H9 (cell line): ENCODE data around the gene MTARC2. TPM values are rescaled to one million over a fixed set of nuclear protein-coding genes. Genes with fewer than 3 reads are reported as not detected.

Experiments used
- DNase-seq: peaks from one replicate; pipeline ENCODE4 v3.0.0-alpha.2; 2017
- H2AFZ ChIP-seq: one replicate; pipeline ENCODE4 v1.6.1; 2013; ENCODE audit warnings: mild to moderate bottlenecking, low read length, control low read depth, moderate library complexity
- H2AK5ac ChIP-seq: 2 replicates; pipeline ENCODE4 v1.6.1; 2013; ENCODE audit warnings: low read length, control low read depth, mixed read lengths; ENCODE audit not compliant: insufficient read length
- H2BK120ac ChIP-seq: one replicate; pipeline ENCODE4 v1.6.1; 2013; ENCODE audit warnings: low read depth, mild to moderate bottlenecking, low read length, control low read depth, inconsistent platforms; ENCODE audit not compliant: poor library complexity, severe bottlenecking
- H2BK12ac ChIP-seq: 2 replicates; pipeline ENCODE4 v1.6.1; 2013; ENCODE audit warnings: low read length, control low read depth, mixed read lengths, low read depth; ENCODE audit not compliant: insufficient read length
- H2BK15ac ChIP-seq: 2 replicates; pipeline ENCODE4 v1.6.1; 2013; ENCODE audit warnings: low read depth, low read length, control low read depth
- H2BK20ac ChIP-seq: one replicate; pipeline ENCODE4 v1.6.1; 2013; ENCODE audit warnings: low read depth, mild to moderate bottlenecking, low read length, control low read depth, inconsistent platforms; ENCODE audit not compliant: poor library complexity, severe bottlenecking
- H2BK5ac ChIP-seq: 2 replicates; pipeline ENCODE4 v1.6.1; 2013; ENCODE audit warnings: low read length, control low read depth, mixed read lengths; ENCODE audit not compliant: insufficient read length
- H3K14ac ChIP-seq: 2 replicates; pipeline ENCODE4 v1.6.1; 2013; ENCODE audit warnings: low read length, control low read depth; ENCODE audit not compliant: insufficient read depth
- H3K18ac ChIP-seq: 2 replicates; pipeline ENCODE4 v1.6.1; 2013; ENCODE audit warnings: low read depth, mild to moderate bottlenecking, mixed read lengths, low read length, control low read depth; ENCODE audit not compliant: insufficient read length
- H3K23ac ChIP-seq: 2 replicates; pipeline ENCODE4 v1.6.1; 2013; ENCODE audit warnings: low read length, control low read depth, mixed read lengths, low read depth; ENCODE audit not compliant: insufficient read length
- H3K23me2 ChIP-seq: 2 replicates; pipeline ENCODE4 v1.6.1; 2013; ENCODE audit warnings: low read depth, mild to moderate bottlenecking, mixed read lengths, low read length, control low read depth; ENCODE audit not compliant: insufficient read length, poor library complexity, severe bottlenecking
- H3K27ac ChIP-seq: 2 replicates; pipeline ENCODE4 v1.5.1; 2013; ENCODE audit warnings: low read length, control low read depth, mixed read lengths, low read depth; ENCODE audit not compliant: insufficient read length
- H3K27me3 ChIP-seq: 2 replicates; pipeline ENCODE4 v1.6.1; 2013; ENCODE audit warnings: low read length, control low read depth, inconsistent platforms; ENCODE audit not compliant: insufficient read depth
- H3K4ac ChIP-seq: 2 replicates; pipeline ENCODE4 v1.6.1; 2013; ENCODE audit warnings: low read depth, mild to moderate bottlenecking, control low read depth, inconsistent platforms, low read length, moderate library complexity
- H3K4me1 ChIP-seq: 2 replicates; pipeline ENCODE4 v1.6.1; 2013; ENCODE audit warnings: low read length, control low read depth, inconsistent platforms; ENCODE audit not compliant: insufficient read depth
- H3K4me2 ChIP-seq: 2 replicates; pipeline ENCODE4 v1.6.1; 2013; ENCODE audit warnings: low read length, control low read depth, mixed read lengths; ENCODE audit not compliant: insufficient read length, insufficient read depth
- H3K56ac ChIP-seq: 2 replicates; pipeline ENCODE4 v1.6.1; 2013; ENCODE audit warnings: low read depth, mild to moderate bottlenecking, mixed read lengths, low read length, control low read depth; ENCODE audit not compliant: insufficient read length
- H3K79me1 ChIP-seq: 2 replicates; pipeline ENCODE4 v1.6.1; 2013; ENCODE audit warnings: low read depth, mild to moderate bottlenecking, moderate library complexity, low read length, control low read depth, inconsistent platforms; ENCODE audit not compliant: insufficient read depth, poor library complexity, severe bottlenecking
- H3K79me2 ChIP-seq: 2 replicates; pipeline ENCODE4 v1.6.1; 2013; ENCODE audit warnings: low read length, control low read depth, inconsistent platforms; ENCODE audit not compliant: insufficient read depth
- H3K9ac ChIP-seq: 2 replicates; pipeline ENCODE4 v1.6.1; 2013; ENCODE audit warnings: low read length, control low read depth, mixed read lengths; ENCODE audit not compliant: insufficient read length; ENCODE audit errors: extremely low read depth
- H3K9me3 ChIP-seq: one replicate; pipeline ENCODE4 v1.6.1; 2013; ENCODE audit warnings: low read depth, low read length, inconsistent platforms; ENCODE audit not compliant: control insufficient read depth
- H3T11ph ChIP-seq: one replicate; pipeline ENCODE4 v1.6.1; 2013; ENCODE audit warnings: mild to moderate bottlenecking, low read length, control low read depth, inconsistent platforms
- H4K20me1 ChIP-seq: one replicate; pipeline ENCODE4 v1.6.1; 2013; ENCODE audit not compliant: control insufficient read depth, insufficient read length, insufficient read depth
- H4K5ac ChIP-seq: 2 replicates; pipeline ENCODE4 v1.6.1; 2013; ENCODE audit warnings: low read depth, mild to moderate bottlenecking, mixed read lengths, low read length, control low read depth; ENCODE audit not compliant: insufficient read length
- H4K8ac ChIP-seq: replicated peaks from 2 replicates; pipeline ENCODE4 v1.6.1; 2013; ENCODE audit warnings: low read length, control low read depth, mixed read lengths, low read depth; ENCODE audit not compliant: insufficient read length
- H4K91ac ChIP-seq: 2 replicates; pipeline ENCODE4 v1.6.1; 2013; ENCODE audit warnings: low read depth, mild to moderate bottlenecking, moderate library complexity, mixed read lengths, low read length, control low read depth; ENCODE audit not compliant: insufficient read length
- H3K27ac Mint-ChIP-seq, 3 experiments: 2 replicates in 2 of 3; 3 replicates in 1 of 3; pipeline ENCODE4 v1.8.0; 2020 to 2021; ENCODE audit warnings: mixed read lengths in 3 of 3, mild to moderate bottlenecking in 1 of 3, moderate library complexity in 1 of 3
- H3K27me3 Mint-ChIP-seq: 2 replicates; pipeline ENCODE4 v1.8.0; 2021; ENCODE audit warnings: low read depth, mild to moderate bottlenecking, moderate library complexity, mixed read lengths
- H3K36me3 Mint-ChIP-seq, 3 experiments: 2 replicates in 2 of 3; 3 replicates in 1 of 3; pipeline ENCODE4 v1.8.0; 2020 to 2021; ENCODE audit warnings: low read depth in 3 of 3, mixed read lengths in 3 of 3; ENCODE audit not compliant: insufficient read depth in 1 of 3
- H3K4me1 Mint-ChIP-seq, 2 experiments: 2 replicates each; pipeline ENCODE4 v1.8.0; 2020; ENCODE audit warnings: mixed read lengths in 2 of 2
- H3K4me3 Mint-ChIP-seq, 2 experiments: 2 replicates in 1 of 2; 3 replicates in 1 of 2; pipeline ENCODE4 v1.8.0; 2020 to 2021; ENCODE audit warnings: mild to moderate bottlenecking in 2 of 2, mixed read lengths in 2 of 2, moderate library complexity in 1 of 2
- H3K9me3 Mint-ChIP-seq, 2 experiments: 2 replicates in 1 of 2; 3 replicates in 1 of 2; pipeline ENCODE4 v1.8.0; 2020; ENCODE audit warnings: mild to moderate bottlenecking in 2 of 2, mixed read lengths in 2 of 2, moderate library complexity in 1 of 2
- CTCF ChIP-seq: fragments of 200-600 bp; sonication (generic); conservative IDR thresholded peaks from 3 replicates; pipeline ENCODE4 v1.8.0; 2021; ENCODE audit warnings: antibody characterized with exemption, mild to moderate bottlenecking
- WGBS: extraction: QIAGEN DNeasy Blood & Tissue Kit; methylation state at CpG from one replicate; pipeline ENCODE4 v1.1.7; 2013; ENCODE audit warnings: missing lambda C conversion rate, low lambda C conversion rate, mixed read lengths; ENCODE audit not compliant: insufficient read length; ENCODE audit errors: extremely low coverage; 5-methylcytosine and 5-hydroxymethylcytosine counted together
- total RNA-seq: library from RNA; stranded (reverse); gene quantifications from 2 replicates; pipeline ENCODE4 v1.2.1, GENCODE V29; 2021

The MTARC2 gene
- total RNA-seq, 1 experiment from 2014 or later: 7.7 TPM

- Histone ChIP-seq H3K27me3 (no peaks in the 10 kb centered on the region), H3K56ac (no peak overlapping the region), H2BK20ac (no peak overlapping the region), H4K8ac (no peak overlapping the region), H4K91ac (no peak overlapping the region), H3K23me2 (no peaks in the 10 kb centered on the region), H3K4me1 (no peaks in the 10 kb centered on the region), H2AFZ (no peak overlapping the region), H3K4me2 (no peak overlapping the region), H3K4ac (no peak overlapping the region), H3K79me1 (no peaks in the 10 kb centered on the region), H3K9me3 (no peaks in the 10 kb centered on the region), H2BK12ac (no peak overlapping the region), H3K27ac (no peak overlapping the region), H3K14ac (no peak overlapping the region), H2BK5ac (no peak overlapping the region), H3K79me2 (no peaks in the 10 kb centered on the region), H4K5ac (no peak overlapping the region), H3K9ac (no peak overlapping the region), H4K20me1 (no peaks in the 10 kb centered on the region), H2AK5ac (no peak overlapping the region), H2BK15ac (no peak overlapping the region), H3K18ac (no peak overlapping the region), H3K23ac (no peak overlapping the region), H2BK120ac (no peak overlapping the region), H3T11ph (no peak overlapping the region)
- no peaks in the 10 kb centered on the region for H3K9me3 Mint-ChIP-seq
- no peaks in the 10 kb centered on the region; a peak in 1 of 4 replicates for H3K4me1 Mint-ChIP-seq
- H3K4me3 Mint-ChIP-seq: no peak overlapping the region
- WGBS: no CpG with 5 or more reads among the region's 7 CpGs
- H3K36me3 Mint-ChIP-seq: peaks cover 0 to 5% (median 3%) of the 10 kb centered on the region in 3 experiments; a peak in 3 of 7 replicates
- peak overlapping the region in 1 of 3 experiments; percentile 52; a peak in 1 of 7 replicates for H3K27ac Mint-ChIP-seq
- no peaks in the 10 kb centered on the region for H3K27me3 Mint-ChIP-seq
- no peak for DNase-seq
- no peak for TF ChIP-seq CTCF
Measured at GRCh38 chr1:220761688-220762427, 13.7 kb downstream of the MTARC2 start.
